ENCODE measurements around the gene ADM.

The ADM gene

DNA sequence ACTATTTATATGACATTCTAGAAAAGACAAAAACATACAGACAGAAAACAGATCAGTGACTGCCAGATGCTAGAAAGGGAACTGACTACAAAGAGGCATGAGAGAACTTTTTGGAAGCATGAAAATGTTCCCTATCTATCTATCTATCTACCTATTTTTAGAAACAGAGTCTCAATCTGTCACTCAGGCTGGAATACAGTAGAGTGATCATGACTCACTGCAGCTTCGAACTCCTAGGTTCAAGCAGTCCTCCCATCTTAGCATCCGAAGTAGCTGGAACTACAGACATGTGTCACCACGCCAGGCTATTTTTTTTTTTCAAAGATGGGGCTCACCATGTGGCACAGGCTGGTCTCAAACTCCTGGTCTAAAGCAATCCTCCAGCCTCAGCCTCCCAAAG is 17.7 kb upstream of the ADM start:
- H3K27ac ChIP-seq (ENCODE audit: low read depth, low read length, poor library complexity, severe bottlenecking) = no peak overlapping the region
- no peaks in the 10 kb centered on the region for H3F3A ChIP-seq (ENCODE audit: insufficient read depth, low read length)
- H3K79me2 ChIP-seq (ENCODE audit: insufficient read depth, low read length) = no peaks in the 10 kb centered on the region
- no peaks in the 10 kb centered on the region for H3K9me3 ChIP-seq (ENCODE audit: low read length)
- H3K9ac ChIP-seq (ENCODE audit: low read length) = no peak overlapping the region
- no peak for TF ChIP-seq EZH2 (IDR thresholded peaks at IDR 0.05; ENCODE audit: borderline replicate concordance, low read length)
- TF ChIP-seq, protein P1, sequence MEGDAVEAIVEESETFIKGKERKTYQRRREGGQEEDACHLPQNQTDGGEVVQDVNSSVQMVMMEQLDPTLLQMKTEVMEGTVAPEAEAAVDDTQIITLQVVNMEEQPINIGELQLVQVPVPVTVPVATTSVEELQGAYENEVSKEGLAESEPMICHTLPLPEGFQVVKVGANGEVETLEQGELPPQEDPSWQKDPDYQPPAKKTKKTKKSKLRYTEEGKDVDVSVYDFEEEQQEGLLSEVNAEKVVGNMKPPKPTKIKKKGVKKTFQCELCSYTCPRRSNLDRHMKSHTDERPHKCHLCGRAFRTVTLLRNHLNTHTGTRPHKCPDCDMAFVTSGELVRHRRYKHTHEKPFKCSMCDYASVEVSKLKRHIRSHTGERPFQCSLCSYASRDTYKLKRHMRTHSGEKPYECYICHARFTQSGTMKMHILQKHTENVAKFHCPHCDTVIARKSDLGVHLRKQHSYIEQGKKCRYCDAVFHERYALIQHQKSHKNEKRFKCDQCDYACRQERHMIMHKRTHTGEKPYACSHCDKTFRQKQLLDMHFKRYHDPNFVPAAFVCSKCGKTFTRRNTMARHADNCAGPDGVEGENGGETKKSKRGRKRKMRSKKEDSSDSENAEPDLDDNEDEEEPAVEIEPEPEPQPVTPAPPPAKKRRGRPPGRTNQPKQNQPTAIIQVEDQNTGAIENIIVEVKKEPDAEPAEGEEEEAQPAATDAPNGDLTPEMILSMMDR (IDR thresholded peaks at IDR 0.05; ENCODE audit: low read length) = no peak
- no peaks in the 10 kb centered on the region for H3K9me2 ChIP-seq (ENCODE audit: low read depth, low read length)
- H3K4me2 ChIP-seq (ENCODE audit: low read length) = no peak overlapping the region
- H4K20me1 ChIP-seq (ENCODE audit: insufficient read depth, low read length) = no peaks in the 10 kb centered on the region
- H3K36me3 ChIP-seq (ENCODE audit: insufficient read depth, low read length) = no peaks in the 10 kb centered on the region
- H2AFZ ChIP-seq (ENCODE audit: low read length) = no peak overlapping the region
- H3K27me3 ChIP-seq (ENCODE audit: insufficient read depth, low read length) = no peaks in the 10 kb centered on the region
- H3K4me3 ChIP-seq (ENCODE audit: low read depth, low read length, poor library complexity, severe bottlenecking) = no peak overlapping the region
- H3K4me1 ChIP-seq (ENCODE audit: insufficient read depth, low read length, severe bottlenecking) = peaks cover under 1% of the 10 kb centered on the region

DNA sequence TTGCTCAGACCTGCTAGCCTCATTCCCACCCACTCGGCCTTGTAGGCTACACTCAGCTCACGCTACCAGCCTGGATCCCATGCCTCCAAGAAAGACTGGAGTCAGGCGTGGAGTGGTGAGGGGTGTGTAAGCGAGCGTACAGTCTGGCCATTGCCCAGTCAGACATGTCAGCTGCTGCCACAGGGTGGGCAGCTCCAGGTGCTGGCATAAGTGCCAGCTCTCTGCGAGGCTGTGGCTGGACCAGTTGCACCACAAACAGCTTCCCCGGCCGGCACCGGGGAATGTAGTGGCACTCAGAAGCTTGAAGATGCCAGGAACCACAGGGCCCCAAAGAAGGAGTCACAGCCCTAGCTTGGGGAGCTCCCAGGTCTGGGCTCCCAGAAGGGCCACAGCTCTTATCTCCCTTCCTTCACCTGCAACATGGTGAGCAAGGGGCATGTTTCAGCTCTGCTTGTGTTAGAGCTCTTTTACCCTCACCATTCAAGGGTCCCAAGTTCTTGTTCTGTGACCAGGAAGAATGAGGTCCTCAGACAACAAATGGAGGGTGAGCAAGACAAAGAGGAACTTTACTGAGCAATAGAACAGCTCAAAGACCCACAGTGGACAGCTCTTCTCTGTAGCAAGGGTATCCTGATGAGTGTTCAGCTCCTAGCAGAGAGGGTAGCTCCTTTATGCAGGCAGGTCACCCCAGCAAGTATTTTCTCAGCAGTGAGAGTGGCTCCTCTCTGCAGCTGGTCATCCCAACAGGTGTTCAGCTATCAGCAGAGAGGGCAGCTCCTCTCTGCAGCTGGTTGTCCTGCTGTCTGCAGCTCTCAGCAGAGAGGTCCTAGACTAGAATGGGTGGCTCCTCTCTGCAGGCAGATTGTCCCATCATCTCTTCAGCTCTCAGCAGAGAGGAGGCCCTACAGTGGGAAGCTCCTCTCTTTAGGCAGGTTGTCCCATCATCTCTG is 16.8 kb upstream of the ADM start:
- H2AFZ ChIP-seq (ENCODE audit: low read length) = no peak overlapping the region
- no peaks in the 10 kb centered on the region for H3K36me3 ChIP-seq (ENCODE audit: insufficient read depth, low read length)
- H4K20me1 ChIP-seq (ENCODE audit: insufficient read depth, low read length) = no peaks in the 10 kb centered on the region
- no peaks in the 10 kb centered on the region for H3F3A ChIP-seq (ENCODE audit: insufficient read depth, low read length)
- H3K4me1 ChIP-seq (ENCODE audit: insufficient read depth, low read length, severe bottlenecking) = peaks cover 9% of the 10 kb centered on the region
- H3K27me3 ChIP-seq (ENCODE audit: insufficient read depth, low read length) = no peaks in the 10 kb centered on the region
- no peaks in the 10 kb centered on the region for H3K79me2 ChIP-seq (ENCODE audit: insufficient read depth, low read length)
- no peak for TF ChIP-seq EZH2 (IDR thresholded peaks at IDR 0.05; ENCODE audit: borderline replicate concordance, low read length)
- TF ChIP-seq, protein P1 (IDR thresholded peaks at IDR 0.05; ENCODE audit: low read length) = no peak
- H3K27ac ChIP-seq (ENCODE audit: low read depth, low read length, poor library complexity, severe bottlenecking) = no peak overlapping the region
- no peak overlapping the region for H3K4me2 ChIP-seq (ENCODE audit: low read length)
- no peak overlapping the region for H3K4me3 ChIP-seq (ENCODE audit: low read depth, low read length, poor library complexity, severe bottlenecking)
- no peak overlapping the region for H3K9ac ChIP-seq (ENCODE audit: low read length)
- no peaks in the 10 kb centered on the region for H3K9me3 ChIP-seq (ENCODE audit: low read length)
- no peaks in the 10 kb centered on the region for H3K9me2 ChIP-seq (ENCODE audit: low read depth, low read length)

DNA sequence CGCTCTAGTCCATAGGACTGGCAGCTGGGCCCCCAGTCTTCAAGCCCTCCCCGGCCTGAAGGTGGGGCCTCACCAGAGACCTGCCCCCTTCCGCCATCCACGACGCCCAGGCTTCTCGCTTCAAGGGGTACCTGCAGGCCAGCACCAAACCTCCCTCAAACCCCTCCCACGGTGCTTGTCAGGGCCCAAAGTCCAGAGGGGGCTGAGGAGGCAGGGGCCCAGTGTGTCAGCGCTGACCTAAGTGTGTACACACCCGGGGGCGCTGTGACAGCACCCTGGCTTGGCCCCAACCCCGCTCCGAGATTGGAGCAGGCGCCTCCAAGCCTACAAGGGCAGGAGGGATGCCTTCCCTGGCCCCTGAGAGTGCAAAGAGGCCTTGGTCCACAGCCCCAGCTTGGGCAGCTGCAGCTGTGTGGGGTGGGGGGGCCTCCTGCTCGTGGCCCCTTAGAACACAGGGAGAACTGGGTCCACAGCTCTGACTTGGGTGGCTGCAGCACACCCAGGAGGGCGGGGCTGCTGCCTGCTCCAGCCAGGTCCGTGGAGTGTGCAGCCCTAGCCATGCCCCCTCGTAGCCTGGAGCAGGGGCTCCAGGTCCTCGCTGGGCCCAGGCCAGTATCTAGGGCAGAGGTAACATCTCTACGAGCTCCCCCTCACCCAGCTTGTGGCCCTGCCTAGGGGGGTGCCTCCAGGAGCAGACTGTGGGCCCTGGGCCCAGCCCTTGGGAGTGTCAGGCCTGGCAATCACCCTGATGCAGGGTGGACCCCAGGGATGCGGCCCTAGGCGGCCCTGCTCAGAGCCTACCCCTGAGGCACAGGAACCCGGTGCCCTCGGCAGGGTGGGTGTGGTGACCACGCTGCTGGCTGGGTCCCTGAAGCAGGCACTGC is 15.8 kb upstream of the ADM start:
- no peak overlapping the region for H3K4me3 ChIP-seq (ENCODE audit: low read depth, low read length, poor library complexity, severe bottlenecking)
- H3K27ac ChIP-seq (ENCODE audit: low read depth, low read length, poor library complexity, severe bottlenecking) = no peak overlapping the region
- no peaks in the 10 kb centered on the region for H4K20me1 ChIP-seq (ENCODE audit: insufficient read depth, low read length)
- H3K36me3 ChIP-seq (ENCODE audit: insufficient read depth, low read length) = no peaks in the 10 kb centered on the region
- no peak overlapping the region for H3K9ac ChIP-seq (ENCODE audit: low read length)
- H2AFZ ChIP-seq (ENCODE audit: low read length) = no peak overlapping the region
- no peaks in the 10 kb centered on the region for H3K9me3 ChIP-seq (ENCODE audit: low read length)
- peaks cover 14% of the 10 kb centered on the region for H3K4me1 ChIP-seq (ENCODE audit: insufficient read depth, low read length, severe bottlenecking)
- H3K27me3 ChIP-seq (ENCODE audit: insufficient read depth, low read length) = no peaks in the 10 kb centered on the region
- H3K79me2 ChIP-seq (ENCODE audit: insufficient read depth, low read length) = no peaks in the 10 kb centered on the region
- H3F3A ChIP-seq (ENCODE audit: insufficient read depth, low read length) = no peaks in the 10 kb centered on the region
- H3K4me2 ChIP-seq (ENCODE audit: low read length) = no peak overlapping the region
- TF ChIP-seq EZH2 (IDR thresholded peaks at IDR 0.05; ENCODE audit: borderline replicate concordance, low read length) = no peak
- TF ChIP-seq, protein P1 (IDR thresholded peaks at IDR 0.05; ENCODE audit: low read length) = no peak
- no peaks in the 10 kb centered on the region for H3K9me2 ChIP-seq (ENCODE audit: low read depth, low read length)
